NT2/D1 (cell line): ENCODE measurements around the gene LARP4B.

Source experiments
- DNase-seq: peaks from one replicate; pipeline ENCODE4 v3.0.0-alpha.2; 2011; ENCODE audit warnings: low read depth, low spot score
- H3K27me3 ChIP-seq: 2 replicates; pipeline ENCODE4 v1.6.0; 2011; ENCODE audit warnings: mild to moderate bottlenecking; ENCODE audit not compliant: insufficient read length, insufficient read depth
- H3K36me3 ChIP-seq: 2 replicates; pipeline ENCODE4 v1.6.1; 2011; ENCODE audit warnings: mild to moderate bottlenecking, low read length, mixed read lengths; ENCODE audit not compliant: insufficient read depth, insufficient read length
- H3K4me1 ChIP-seq: 2 replicates; pipeline ENCODE4 v1.5.1; 2011; ENCODE audit not compliant: insufficient read depth, insufficient read length
- H3K4me3 ChIP-seq: 2 replicates; pipeline ENCODE4 v1.5.1; 2011; ENCODE audit warnings: low read depth; ENCODE audit not compliant: insufficient read length
- H3K9ac ChIP-seq: 2 replicates; pipeline ENCODE4 v1.6.0; 2011; ENCODE audit warnings: low read depth; ENCODE audit not compliant: insufficient read length
- H3K9me3 ChIP-seq: 2 replicates; pipeline ENCODE4 v1.5.1; 2011; ENCODE audit warnings: mild to moderate bottlenecking, low read length; ENCODE audit not compliant: insufficient read depth
- SUZ12 ChIP-seq: IDR thresholded peaks from 2 replicates; pipeline ENCODE4 v1.6.1; 2011; ENCODE audit not compliant: insufficient read length, insufficient read depth; ENCODE audit errors: extremely low read depth
- YY1 ChIP-seq: IDR thresholded peaks from 2 replicates; pipeline ENCODE4 v1.6.1; 2011; ENCODE audit not compliant: insufficient read length, insufficient read depth
- ZNF274 ChIP-seq: IDR thresholded peaks from 2 replicates; pipeline ENCODE4 v1.6.1; 2011; ENCODE audit warnings: mild to moderate bottlenecking, low read depth, low read length

LARP4B gene

GRCh38 chr10:797179-797578 lies 134.3 kb downstream of the LARP4B start:
- peaks cover under 1% of the 10 kb centered on the region for H3K36me3 ChIP-seq
- no peaks in the 10 kb centered on the region for H3K4me1 ChIP-seq
- H3K9me3 ChIP-seq, result peaks cover 10% of the 10 kb centered on the region; the same call in 1 of the 2 replicates
- TF ChIP-seq YY1, result no peak
- no peak for TF ChIP-seq ZNF274
- no peak for TF ChIP-seq SUZ12
- DNase-seq, result no peak
- H3K4me3 ChIP-seq, result no peak overlapping the region
- no peaks in the 10 kb centered on the region for H3K27me3 ChIP-seq
- no peak overlapping the region for H3K9ac ChIP-seq

GRCh38 chr10:796233-796632 lies 135.3 kb downstream of the LARP4B start:
- no peak for DNase-seq
- H3K9me3 ChIP-seq, result peaks cover 10% of the 10 kb centered on the region; the same call in 1 of the 2 replicates
- H3K4me1 ChIP-seq, result no peaks in the 10 kb centered on the region
- H3K9ac ChIP-seq, result no peak overlapping the region
- TF ChIP-seq YY1, result no peak
- no peak for TF ChIP-seq ZNF274
- no peak for TF ChIP-seq SUZ12
- peaks cover 3% of the 10 kb centered on the region for H3K36me3 ChIP-seq
- no peaks in the 10 kb centered on the region for H3K27me3 ChIP-seq
- H3K4me3 ChIP-seq, result no peak overlapping the region

- Histone ChIP-seq H3K36me3 (peaks cover 3% of the 10 kb centered on the region), H3K9me3 (peaks cover 10% of the 10 kb centered on the region; the same call in 1 of the 2 replicates), H3K9ac (no peak overlapping the region), H3K4me1 (no peaks in the 10 kb centered on the region), H3K4me3 (no peak overlapping the region), H3K27me3 (no peaks in the 10 kb centered on the region)
- TF ChIP-seq SUZ12 (no peak), ZNF274 (no peak)
- no peak for DNase-seq
Observed at GRCh38 chr10:794382-794956, 137.0 kb downstream of the LARP4B start.

- no peaks in the 10 kb centered on the region for H3K4me1 ChIP-seq
- no peak overlapping the region for H3K4me3 ChIP-seq
- H3K9ac ChIP-seq, result no peak overlapping the region
- H3K27me3 ChIP-seq, result no peaks in the 10 kb centered on the region
- TF ChIP-seq SUZ12, result no peak
- peaks cover 3% of the 10 kb centered on the region for H3K36me3 ChIP-seq
- no peak for DNase-seq
- peaks cover 10% of the 10 kb centered on the region; the same call in 1 of the 2 replicates for H3K9me3 ChIP-seq
Observed at GRCh38 chr10:792792-793100, 138.8 kb downstream of the LARP4B start.

- no peak overlapping the region for H3K4me3 ChIP-seq
- peaks cover 6% of the 10 kb centered on the region; the same call in 1 of the 2 replicates for H3K9me3 ChIP-seq
- peaks cover 3% of the 10 kb centered on the region for H3K36me3 ChIP-seq
- TF ChIP-seq SUZ12 (no peak), ZNF274 (no peak), YY1 (no peak)
- no peak overlapping the region for H3K9ac ChIP-seq
- no peak for DNase-seq
- H3K4me1 ChIP-seq, result no peaks in the 10 kb centered on the region
- no peaks in the 10 kb centered on the region for H3K27me3 ChIP-seq
Observed at GRCh38 chr10:792083-792791, 139.3 kb downstream of the LARP4B start.

GRCh38 chr10:791639-792038 lies 139.9 kb downstream of the LARP4B start:
- no peak for TF ChIP-seq YY1
- no peak for TF ChIP-seq SUZ12
- no peak for TF ChIP-seq ZNF274
- peaks cover under 1% of the 10 kb centered on the region; the same call in 1 of the 2 replicates for H3K9me3 ChIP-seq
- H3K4me1 ChIP-seq, result no peaks in the 10 kb centered on the region

GRCh38 chr10:790821-791551 lies 140.5 kb downstream of the LARP4B start:
- no peak overlapping the region for H3K4me3 ChIP-seq
- TF ChIP-seq SUZ12 (no peak), YY1 (no peak), ZNF274 (no peak)
- DNase-seq, result no peak
- H3K27me3 ChIP-seq, result no peaks in the 10 kb centered on the region
- peaks cover 3% of the 10 kb centered on the region for H3K36me3 ChIP-seq
- H3K9me3 ChIP-seq, result no peaks in the 10 kb centered on the region
- H3K4me1 ChIP-seq, result no peaks in the 10 kb centered on the region
- no peak overlapping the region for H3K9ac ChIP-seq

More at GRCh38 chr10:791639-792038, 139.9 kb downstream of the LARP4B start:
- Histone ChIP-seq H3K4me3 (no peak overlapping the region), H3K9ac (no peak overlapping the region), H3K27me3 (no peaks in the 10 kb centered on the region), H3K36me3 (peaks cover 3% of the 10 kb centered on the region)
- no peak for DNase-seq
